Smooth muscle cell (in vitro differentiated cells): ENCODE results near the gene HTR2C. TPM values are rescaled to one million over a fixed set of nuclear protein-coding genes. Genes with fewer than 3 reads are reported as not detected.

ENCODE experiments used
- DNase-seq: peaks from one replicate; lab custom pipeline; 2025; ENCODE audit not compliant: unreplicated experiment; lab: John Stamatoyannopoulos, UW
- H2AFZ ChIP-seq: fragments of 200-600 bp; sonication (generic); 2 replicates; pipeline ENCODE4 v1.6.0; 2016; ENCODE audit warnings: antibody characterized with exemption, low read depth, mild to moderate bottlenecking
- H3F3A ChIP-seq: fragments of 200-600 bp; sonication (generic); 2 replicates; pipeline ENCODE4 v1.6.0; 2017; ENCODE audit warnings: antibody characterized with exemption, low read depth
- H3K27ac ChIP-seq: fragments of 200-600 bp; sonication (generic); 2 replicates; pipeline ENCODE4 v1.5.1; 2016; ENCODE audit warnings: low read depth, mild to moderate bottlenecking
- H3K27me3 ChIP-seq: fragments of 200-600 bp; sonication (generic); 2 replicates; pipeline ENCODE4 v1.6.1; 2016; ENCODE audit warnings: low read depth, mild to moderate bottlenecking
- H3K36me3 ChIP-seq: fragments of 200-600 bp; sonication (generic); 2 replicates; pipeline ENCODE4 v1.5.1; 2016; ENCODE audit warnings: low read depth
- H3K4me1 ChIP-seq: fragments of 200-600 bp; sonication (generic); 2 replicates; pipeline ENCODE4 v1.5.1; 2016; ENCODE audit warnings: low read depth
- H3K4me2 ChIP-seq: fragments of 200-600 bp; sonication (generic); 2 replicates; pipeline ENCODE4 v1.6.0; 2016; ENCODE audit warnings: mild to moderate bottlenecking
- H3K4me3 ChIP-seq: fragments of 200-600 bp; sonication (generic); 2 replicates; pipeline ENCODE4 v1.5.1; 2016; ENCODE audit warnings: mild to moderate bottlenecking
- H3K79me2 ChIP-seq: fragments of 200-600 bp; sonication (generic); 2 replicates; pipeline ENCODE4 v1.6.0; 2016; ENCODE audit warnings: low read depth, mild to moderate bottlenecking
- H3K9ac ChIP-seq: fragments of 200-600 bp; sonication (generic); 2 replicates; pipeline ENCODE4 v1.6.0; 2016; ENCODE audit warnings: low read depth
- H3K9me3 ChIP-seq: fragments of 200-600 bp; sonication (generic); replicated peaks from 2 replicates; pipeline ENCODE4 v1.5.1; 2016; ENCODE audit warnings: low read depth
- H4K20me1 ChIP-seq: fragments of 200-600 bp; sonication (generic); 2 replicates; pipeline ENCODE4 v1.6.0; 2016; ENCODE audit warnings: low read depth
- CTCF ChIP-seq: fragments of 200-600 bp; sonication (generic); IDR thresholded peaks from 2 replicates; pipeline ENCODE4 v1.5.1; 2017; ENCODE audit warnings: borderline replicate concordance, mild to moderate bottlenecking, antibody characterized with exemption; ENCODE audit not compliant: insufficient read depth, poor library complexity, severe bottlenecking
- WGBS: methylation state at CpG from one replicate; pipeline ENCODE4 v1.1.7; 2016; ENCODE audit warnings: low lambda C conversion rate; 5-methylcytosine and 5-hydroxymethylcytosine counted together
- polyA plus RNA-seq: library from polyadenylated mRNA; unstranded; fragments of >200 nt; fragmentation: Nextera tagmentation; extraction: Ambion mirVana; gene quantifications from 2 replicates; pipeline ENCODE4 v1.2.1, GENCODE V29; 2016
- total RNA-seq: library from RNA; depleted of rRNA; stranded (reverse); fragments of >200 nt; gene quantifications from 2 replicates; pipeline ENCODE4 v1.2.3, GENCODE V29; 2014

Gene HTR2C
- total and polyA plus RNA-seq, 2 experiments from 2014 or later: 0.09 to 0.19 TPM

DNA sequence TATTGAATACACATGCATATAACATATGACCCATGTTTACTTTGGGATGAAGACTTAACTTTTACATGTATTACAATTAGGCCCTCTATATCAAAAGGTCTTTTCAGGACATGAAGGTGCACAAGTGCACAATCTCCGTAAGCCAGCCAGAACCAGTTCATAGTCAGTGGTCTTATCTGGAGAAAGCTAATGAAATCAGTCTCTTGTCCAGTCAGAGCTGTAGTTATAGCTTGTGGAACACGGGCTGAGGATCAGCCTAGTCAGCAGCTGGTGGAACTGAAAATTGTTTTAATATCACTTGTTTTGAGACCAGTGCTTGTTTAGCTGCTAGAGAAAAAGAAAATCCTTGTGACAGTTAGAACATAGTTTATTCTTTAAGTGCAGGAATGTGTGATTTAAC is 235.6 kb downstream of the HTR2C start:
- no peaks in the 10 kb centered on the region for H4K20me1 ChIP-seq
- H3K4me3 ChIP-seq: no peak overlapping the region
- no peaks in the 10 kb centered on the region for H3K4me1 ChIP-seq
- DNase-seq: no peak
- TF ChIP-seq CTCF: no peak
- no peak overlapping the region for H3K9ac ChIP-seq
- H3K27ac ChIP-seq: no peak overlapping the region
- H3K9me3 ChIP-seq: no peaks in the 10 kb centered on the region
- 48% methylated on average over 2 of the region's 2 CpGs for WGBS
- H3K27me3 ChIP-seq: no peaks in the 10 kb centered on the region
- no peak overlapping the region for H2AFZ ChIP-seq
- H3F3A ChIP-seq: no peaks in the 10 kb centered on the region
- H3K79me2 ChIP-seq: no peaks in the 10 kb centered on the region
- no peak overlapping the region for H3K4me2 ChIP-seq
- H3K36me3 ChIP-seq: no peaks in the 10 kb centered on the region

DNA sequence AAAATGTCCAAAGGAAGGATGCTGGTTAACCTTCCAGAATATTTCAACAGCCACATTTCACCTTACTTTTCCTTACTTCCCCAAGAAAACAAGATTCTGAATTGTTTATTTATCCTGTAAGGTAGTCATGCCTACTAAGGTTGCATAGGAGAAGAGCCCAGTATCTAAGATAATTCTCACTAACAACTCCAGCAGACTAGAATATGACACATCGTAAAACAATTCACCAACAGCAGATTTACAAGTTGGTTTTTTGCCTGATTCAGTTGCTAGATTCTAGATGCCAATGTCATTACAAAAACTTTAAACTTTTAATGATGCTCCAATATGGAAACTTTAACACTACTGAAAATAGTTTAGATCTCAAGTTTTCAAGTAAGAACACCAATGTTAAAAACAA is 257.2 kb downstream of the HTR2C start:
- Histone ChIP-seq H3K36me3 (no peaks in the 10 kb centered on the region), H3K9me3 (no peaks in the 10 kb centered on the region), H2AFZ (no peak overlapping the region), H4K20me1 (no peaks in the 10 kb centered on the region), H3K4me2 (no peak overlapping the region), H3K4me1 (no peaks in the 10 kb centered on the region), H3K9ac (no peak overlapping the region), H3F3A (no peaks in the 10 kb centered on the region), H3K79me2 (no peaks in the 10 kb centered on the region), H3K4me3 (no peak overlapping the region), H3K27ac (no peak overlapping the region), H3K27me3 (no peaks in the 10 kb centered on the region)
- WGBS: 76% methylated on average over 1 of the region's 1 CpG
- TF ChIP-seq CTCF: no peak
- DNase-seq: no peak

- H3K79me2 ChIP-seq: no peaks in the 10 kb centered on the region
- H3F3A ChIP-seq: no peaks in the 10 kb centered on the region
- no peaks in the 10 kb centered on the region for H3K4me1 ChIP-seq
- no peaks in the 10 kb centered on the region for H4K20me1 ChIP-seq
- no peak for DNase-seq
- no peak for TF ChIP-seq CTCF
- H3K27me3 ChIP-seq: no peaks in the 10 kb centered on the region
- peaks cover 4% of the 10 kb centered on the region for H3K9me3 ChIP-seq
- 86% methylated on average over 1 of the region's 1 CpG for WGBS
- H3K27ac ChIP-seq: no peak overlapping the region
- no peaks in the 10 kb centered on the region for H3K36me3 ChIP-seq
- H3K4me2 ChIP-seq: no peak overlapping the region
- no peak overlapping the region for H2AFZ ChIP-seq
- no peak overlapping the region for H3K4me3 ChIP-seq
- H3K9ac ChIP-seq: no peak overlapping the region
These were observed 258.3 kb downstream of the HTR2C start for GRCh38 chrX:114842181-114842580.

DNA sequence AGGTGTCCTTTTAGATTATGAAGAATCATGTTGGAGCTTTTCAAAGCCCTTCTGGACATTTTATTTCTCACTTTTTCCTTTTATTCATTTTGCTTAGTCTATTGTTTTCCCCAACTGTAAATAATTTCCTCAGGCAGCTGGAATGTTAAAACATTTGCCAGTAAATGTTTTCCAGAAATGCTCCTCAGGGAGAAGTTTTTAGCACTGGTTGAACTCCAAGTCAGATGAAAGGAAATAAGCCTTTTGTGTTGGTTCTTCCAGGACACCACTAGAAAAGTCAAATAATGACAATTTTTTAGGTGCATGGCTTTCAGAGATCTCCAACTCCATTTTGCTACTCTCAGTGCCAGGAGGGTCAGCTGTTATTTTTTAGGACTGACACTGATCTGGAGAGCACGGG is 305.6 kb downstream of the HTR2C start:
- WGBS: 90% methylated on average over 1 of the region's 1 CpG
- Histone ChIP-seq H2AFZ (peak overlapping the region; percentile 27), H3K36me3 (no peaks in the 10 kb centered on the region), H3K4me2 (no peak overlapping the region), H3K27ac (no peak overlapping the region), H4K20me1 (no peaks in the 10 kb centered on the region), H3F3A (no peaks in the 10 kb centered on the region), H3K9ac (no peak overlapping the region), H3K79me2 (no peaks in the 10 kb centered on the region), H3K4me3 (no peak overlapping the region), H3K9me3 (no peaks in the 10 kb centered on the region), H3K4me1 (no peaks in the 10 kb centered on the region), H3K27me3 (no peaks in the 10 kb centered on the region)
- no peak for DNase-seq
- TF ChIP-seq CTCF: no peak
